PC-3 (cell line): Measurements from ENCODE around the gene TMEM215. TPM values are rescaled to one million over a fixed set of nuclear protein-coding genes. Genes with fewer than 3 reads are reported as not detected.
"Not testable (repeated sequence)": the region's sequence is repeated elsewhere in the genome, so short reads cannot be mapped to it uniquely, and the experiment has no call there.

Experiments
- ATAC-seq: fragments of 200-7000 bp; cut with Tn5 transposase; 2 replicates; pipeline ENCODE4 v1.9.1; 2020; ENCODE audit warnings: mild to moderate bottlenecking, moderate library complexity
- BruUV-seq: library from RNA; stranded (reverse); fragments of 400-500 nt; replicated peaks from 2 replicates; lab custom pipeline; 2021; lab: Mats Ljungman, UMichigan
- CTCF ChIA-PET: fragments of 300-600 bp; sonication (Branson Sonifier 250); formaldehyde crosslinking; loops from one replicate; lab custom pipeline; 2022; ENCODE audit warnings: antibody characterized with exemption; lab: Charles Lee
- POLR2A ChIA-PET: fragments of 300-600 bp; sonication (Branson Sonifier 250); formaldehyde crosslinking; loops from one replicate; lab custom pipeline; 2022; ENCODE audit warnings: antibody characterized with exemption; ENCODE audit not compliant: unreplicated experiment; lab: Charles Lee
- DNase-seq: peaks from one replicate; pipeline ENCODE4 v3.0.0-alpha.2; 2015
- H2AFZ ChIP-seq: fragments of 300-600 bp; sonication (generic); 2 replicates; pipeline ENCODE4 v1.6.0; 2016; ENCODE audit warnings: antibody characterized with exemption, low read length
- H3F3A ChIP-seq: fragments of 300-600 bp; sonication (generic); one replicate; pipeline ENCODE4 v1.6.0; 2017; ENCODE audit warnings: antibody characterized with exemption, low read length, control low read depth, mild to moderate bottlenecking; ENCODE audit not compliant: unreplicated experiment
- H3K27ac ChIP-seq: fragments of 300-600 bp; sonication (generic); 2 replicates; pipeline ENCODE4 v1.5.1; 2016; ENCODE audit warnings: mild to moderate bottlenecking, low read length
- H3K27me3 ChIP-seq: fragments of 300-600 bp; sonication (generic); 2 replicates; pipeline ENCODE4 v1.6.1; 2016; ENCODE audit warnings: low read length, mixed read lengths
- H3K36me3 ChIP-seq: fragments of 300-600 bp; sonication (generic); 2 replicates; pipeline ENCODE4 v1.6.1; 2016; ENCODE audit warnings: low read depth, mixed run types, low read length, mixed read lengths
- H3K4me1 ChIP-seq: fragments of 300-600 bp; sonication (generic); 2 replicates; pipeline ENCODE4 v1.5.1; 2016; ENCODE audit warnings: low read length; ENCODE audit not compliant: insufficient read depth
- H3K4me2 ChIP-seq: fragments of 300-600 bp; sonication (generic); 2 replicates; pipeline ENCODE4 v1.6.0; 2016; ENCODE audit warnings: low read length
- H3K4me3 ChIP-seq: fragments of 300-600 bp; sonication (generic); 2 replicates; pipeline ENCODE4 v1.5.1; 2016; ENCODE audit warnings: mild to moderate bottlenecking, low read length, mixed read lengths
- H3K79me2 ChIP-seq: fragments of 300-600 bp; sonication (generic); 2 replicates; pipeline ENCODE4 v1.6.1; 2017; ENCODE audit warnings: low read length, mixed read lengths
- H3K9ac ChIP-seq: fragments of 300-600 bp; sonication (generic); 2 replicates; pipeline ENCODE4 v1.6.0; 2016; ENCODE audit warnings: mild to moderate bottlenecking, low read length
- H3K9me2 ChIP-seq: fragments of 300-600 bp; sonication (generic); replicated peaks from 2 replicates; pipeline ENCODE4 v1.6.1; 2016; ENCODE audit warnings: mixed run types, low read length, mixed read lengths
- H3K9me3 ChIP-seq: fragments of 300-600 bp; sonication (generic); 2 replicates; pipeline ENCODE4 v1.6.1; 2016; ENCODE audit warnings: low read length, mixed read lengths
- H4K20me1 ChIP-seq: fragments of 300-600 bp; sonication (generic); 2 replicates; pipeline ENCODE4 v1.6.1; 2016; ENCODE audit warnings: low read length, mixed read lengths
- EZH2 ChIP-seq: fragments of 300-600 bp; sonication (generic); IDR thresholded peaks from one replicate; pipeline ENCODE4 v1.6.1; 2017; ENCODE audit warnings: antibody characterized with exemption, mild to moderate bottlenecking, low read length; ENCODE audit not compliant: unreplicated experiment
- EZH2phosphoT487 ChIP-seq: fragments of 300-600 bp; sonication (generic); IDR thresholded peaks from 2 replicates; pipeline ENCODE4 v1.6.1; 2018; ENCODE audit warnings: mild to moderate bottlenecking, antibody characterized with exemption, low read length, borderline replicate concordance
- intact Hi-C: fragments of 100-400 bp; cut with micrococcal nuclease; formaldehyde crosslinking; loops from 2 replicates; pipeline ENCODE4 v1.9.0; 2023
- total RNA-seq: library from RNA; depleted of rRNA; stranded (reverse); fragments of >200 nt; gene quantifications from 2 replicates; pipeline ENCODE4 v1.2.3, GENCODE V29; 2014
- TF ChIP-seq, protein P1 (sequence below): fragments of 300-600 bp; sonication (generic); conservative IDR thresholded peaks from 2 replicates; pipeline ENCODE4 v1.5.1; 2017; ENCODE audit warnings: antibody characterized with exemption, low read depth, mild to moderate bottlenecking, low read length

Gene TMEM215
- total RNA-seq, 1 experiment from 2014 or later: not detected

DNA sequence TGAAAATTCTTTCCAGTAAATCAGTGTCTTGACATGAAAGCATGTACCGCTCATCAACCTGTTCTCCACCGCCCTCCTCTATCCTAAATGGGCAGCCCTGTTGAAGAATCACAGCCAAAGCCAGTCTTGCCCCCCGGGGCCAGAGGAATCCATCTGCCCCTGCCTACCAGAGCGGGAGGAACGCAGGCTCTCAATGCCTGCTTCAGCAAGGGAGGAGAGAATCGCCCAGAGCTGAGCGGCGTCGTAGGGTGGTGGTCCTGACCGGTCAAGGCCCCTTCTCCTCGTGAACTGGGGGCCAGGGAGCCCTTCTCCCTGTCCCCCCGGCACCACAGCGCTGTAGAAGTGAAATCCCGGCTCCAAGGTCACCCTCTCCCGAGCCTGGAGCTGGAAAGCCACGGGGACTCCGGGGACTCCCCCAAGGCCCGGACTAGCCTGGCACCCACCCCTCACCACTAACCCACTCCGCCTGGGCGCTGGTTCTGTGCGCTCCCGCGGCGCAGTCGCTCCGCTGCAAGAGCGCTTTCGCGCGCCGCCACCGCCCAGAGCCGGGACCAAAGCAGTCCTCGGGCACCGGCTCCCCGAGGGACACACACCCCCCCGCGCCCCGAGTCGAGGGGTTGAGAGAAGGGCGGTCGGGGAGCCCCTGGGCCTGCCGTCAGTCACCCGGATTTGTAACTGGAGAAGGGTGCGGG is 718 bp upstream of the TMEM215 start:
- no TSS peak for BruUV-seq
- Histone ChIP-seq H3K4me3 (no peak overlapping the region), H3K9ac (no peak overlapping the region), H3K4me1 (no peaks in the 10 kb centered on the region), H4K20me1 (no peaks in the 10 kb centered on the region), H3K9me3 (no peaks in the 10 kb centered on the region), H3F3A (no peaks in the 10 kb centered on the region), H2AFZ (no peak overlapping the region), H3K27ac (no peak overlapping the region), H3K36me3 (no peaks in the 10 kb centered on the region), H3K4me2 (no peak overlapping the region), H3K27me3 (peaks cover 81% of the 10 kb centered on the region), H3K9me2 (no peaks in the 10 kb centered on the region), H3K79me2 (no peaks in the 10 kb centered on the region)
- DNase-seq (no peak), ATAC-seq (no peak)
- intact Hi-C loops: no loop called here
- CTCF ChIA-PET: no interaction called here
- POLR2A ChIA-PET: no interaction called here
- TF ChIP-seq EZH2phosphoT487: no peak
- TF ChIP-seq, protein P1, sequence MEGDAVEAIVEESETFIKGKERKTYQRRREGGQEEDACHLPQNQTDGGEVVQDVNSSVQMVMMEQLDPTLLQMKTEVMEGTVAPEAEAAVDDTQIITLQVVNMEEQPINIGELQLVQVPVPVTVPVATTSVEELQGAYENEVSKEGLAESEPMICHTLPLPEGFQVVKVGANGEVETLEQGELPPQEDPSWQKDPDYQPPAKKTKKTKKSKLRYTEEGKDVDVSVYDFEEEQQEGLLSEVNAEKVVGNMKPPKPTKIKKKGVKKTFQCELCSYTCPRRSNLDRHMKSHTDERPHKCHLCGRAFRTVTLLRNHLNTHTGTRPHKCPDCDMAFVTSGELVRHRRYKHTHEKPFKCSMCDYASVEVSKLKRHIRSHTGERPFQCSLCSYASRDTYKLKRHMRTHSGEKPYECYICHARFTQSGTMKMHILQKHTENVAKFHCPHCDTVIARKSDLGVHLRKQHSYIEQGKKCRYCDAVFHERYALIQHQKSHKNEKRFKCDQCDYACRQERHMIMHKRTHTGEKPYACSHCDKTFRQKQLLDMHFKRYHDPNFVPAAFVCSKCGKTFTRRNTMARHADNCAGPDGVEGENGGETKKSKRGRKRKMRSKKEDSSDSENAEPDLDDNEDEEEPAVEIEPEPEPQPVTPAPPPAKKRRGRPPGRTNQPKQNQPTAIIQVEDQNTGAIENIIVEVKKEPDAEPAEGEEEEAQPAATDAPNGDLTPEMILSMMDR: no peak
- no peak for TF ChIP-seq EZH2

DNA sequence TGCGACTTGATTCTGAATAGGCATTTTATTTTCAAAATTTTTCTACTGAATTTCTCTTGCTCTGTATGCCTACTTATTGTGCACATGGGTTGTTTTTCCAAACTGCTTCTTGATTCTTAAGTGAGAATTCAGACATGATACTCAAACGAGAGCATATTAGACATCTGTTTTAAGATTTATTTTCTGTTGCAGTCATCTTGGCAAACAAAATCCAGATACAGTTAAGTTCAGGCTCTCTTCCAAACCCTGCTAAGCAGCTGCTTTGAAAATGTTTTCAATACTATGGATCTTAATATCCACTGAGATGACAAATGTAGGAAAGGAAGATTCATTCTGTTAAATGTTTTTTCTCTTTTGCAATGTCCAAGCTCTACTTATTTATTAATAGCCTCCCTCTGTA is 4.5 kb downstream of the TMEM215 start:
- H3K4me2 ChIP-seq: no peak overlapping the region
- no peaks in the 10 kb centered on the region for H3K9me3 ChIP-seq
- no peak overlapping the region for H2AFZ ChIP-seq
- intact Hi-C loops: no loop called here
- H3K27ac ChIP-seq: no peak overlapping the region
- no peaks in the 10 kb centered on the region for H3F3A ChIP-seq
- H3K4me1 ChIP-seq: no peaks in the 10 kb centered on the region
- ChIA-PET CTCF (no interaction called here), POLR2A (no interaction called here)
- H4K20me1 ChIP-seq: no peaks in the 10 kb centered on the region
- DNase-seq (no peak), ATAC-seq (no peak)
- no peaks in the 10 kb centered on the region for H3K36me3 ChIP-seq
- no peak overlapping the region for H3K4me3 ChIP-seq
- H3K9ac ChIP-seq: no peak overlapping the region
- no peaks in the 10 kb centered on the region for H3K9me2 ChIP-seq
- BruUV-seq: no TSS peak
- no peaks in the 10 kb centered on the region for H3K79me2 ChIP-seq
- TF ChIP-seq EZH2phosphoT487: no peak
- TF ChIP-seq, protein P1: no peak
- no peak for TF ChIP-seq EZH2
- peaks cover 82% of the 10 kb centered on the region for H3K27me3 ChIP-seq

DNA sequence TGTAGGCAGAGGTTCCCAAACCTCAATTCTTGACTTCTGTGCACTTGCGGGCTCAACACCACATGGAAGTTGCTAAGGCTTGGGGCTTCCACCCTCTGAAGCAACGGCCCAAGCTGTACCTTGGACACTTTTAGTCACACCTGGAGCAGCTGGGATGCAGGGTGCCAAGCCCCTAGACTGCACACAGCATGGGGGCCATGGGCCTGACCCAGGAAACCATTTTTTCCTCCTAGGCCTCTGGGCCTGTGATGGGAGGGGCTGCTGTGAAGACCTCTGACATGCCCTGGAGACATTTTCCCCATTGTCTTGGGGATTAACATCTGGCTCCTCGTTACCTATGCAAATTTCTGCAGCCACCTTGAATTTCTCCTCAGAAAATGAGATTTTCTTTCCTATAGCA is 12.7 kb downstream of the TMEM215 start:
- POLR2A ChIA-PET, DNase-seq, H3K9me2 ChIP-seq, H3K27ac ChIP-seq, H3K4me2 ChIP-seq, intact Hi-C loops, H3K4me3 ChIP-seq, H3F3A ChIP-seq, H3K4me1 ChIP-seq, H2AFZ ChIP-seq, H3K27me3 ChIP-seq, H3K9me3 ChIP-seq, ATAC-seq, BruUV-seq, H4K20me1 ChIP-seq, H3K9ac ChIP-seq, CTCF ChIA-PET, H3K36me3 ChIP-seq, H3K79me2 ChIP-seq: not testable (repeated sequence)
